SHP77 (cell line): ENCODE results near the gene ZSCAN26.
"Not testable (repeated sequence)": the region's sequence is repeated elsewhere in the genome, so short reads cannot be mapped to it uniquely, and the experiment has no call there.

ENCODE experiments used
- DNase-seq, 2 experiments: peaks; one replicate each; lab custom pipeline; 2025; lab: John Stamatoyannopoulos, UW

Gene ZSCAN26

GRCh38 chr6:28257042-28257441 lies 9.9 kb upstream of the ZSCAN26 start:
- DNase-seq: no peak

GRCh38 chr6:28258877-28259777 lies 7.8 kb upstream of the ZSCAN26 start, which contains the start of gene NKAPL:
NKAPL (plus strand) TSS chr6:28259297; CDS start chr6:28259372, 75 bp downstream.
- DNase-seq: no peak

- no peak for DNase-seq
Observed at GRCh38 chr6:28263922-28264321, 3.0 kb upstream of the ZSCAN26 start.

GRCh38 chr6:28264834-28265401 lies 2.0 kb upstream of the ZSCAN26 start:
- no peak for DNase-seq

GRCh38 chr6:28266563-28266961 lies 381 bp upstream of the ZSCAN26 start:
- DNase-seq: no peak

GRCh38 chr6:28267695-28268059 lies 734 bp downstream of the ZSCAN26 start:
- DNase-seq: no peak

- no peak for DNase-seq
Observed at GRCh38 chr6:28269492-28269891, 2.5 kb downstream of the ZSCAN26 start.

GRCh38 chr6:28274888-28275287 lies 7.9 kb downstream of the ZSCAN26 start:
- DNase-seq: no peak

GRCh38 chr6:28277746-28278145 lies 10.8 kb downstream of the ZSCAN26 start:
- no peak for DNase-seq

- no peak for DNase-seq
Observed at GRCh38 chr6:28280595-28281287, 13.8 kb downstream of the ZSCAN26 start.

GRCh38 chr6:28281288-28282064 lies 14.5 kb downstream of the ZSCAN26 start, which contains the start of gene PGBD1:
PGBD1 (plus strand) TSS chr6:28281572; CDS start chr6:28283814, 2,242 bp downstream.
- peak; percentile 73 to 82 for DNase-seq

GRCh38 chr6:28282926-28283325 lies 16.0 kb downstream of the ZSCAN26 start:
- no peak for DNase-seq

GRCh38 chr6:28291573-28291972 lies 24.6 kb downstream of the ZSCAN26 start:
- DNase-seq: no peak

- DNase-seq: no peak
Observed at GRCh38 chr6:28295326-28295725, 28.4 kb downstream of the ZSCAN26 start.

GRCh38 chr6:28296520-28297060 lies 29.6 kb downstream of the ZSCAN26 start:
- no peak for DNase-seq

- DNase-seq: no peak
Observed at GRCh38 chr6:28303570-28303969, 36.6 kb downstream of the ZSCAN26 start.

- DNase-seq: not testable (repeated sequence)
Observed at GRCh38 chr6:28306363-28306762, 39.4 kb downstream of the ZSCAN26 start.

- DNase-seq: no peak
Observed at GRCh38 chr6:28311139-28311823, 44.3 kb downstream of the ZSCAN26 start.

GRCh38 chr6:28312939-28313338 lies 46.0 kb downstream of the ZSCAN26 start:
- no peak for DNase-seq

- DNase-seq: no peak
Observed at GRCh38 chr6:28315628-28316027, 48.7 kb downstream of the ZSCAN26 start.

- DNase-seq: not testable (repeated sequence)
Observed at GRCh38 chr6:28317866-28318265, 50.9 kb downstream of the ZSCAN26 start.
